GM06990 (cell line): ENCODE measurements around the gene RIC3.

Source experiments
- DNase-seq: peaks from one replicate; pipeline ENCODE4 v3.0.0-alpha.2; 2011; ENCODE audit not compliant: insufficient read length; ENCODE audit errors: extremely low read depth
- H3K27me3 ChIP-seq: replicated peaks from 2 replicates; pipeline ENCODE4 v1.6.0; 2011; ENCODE audit warnings: low read length; ENCODE audit not compliant: control insufficient read depth, insufficient read depth
- H3K36me3 ChIP-seq: 2 replicates; pipeline ENCODE4 v1.5.1; 2011; ENCODE audit warnings: low read length; ENCODE audit not compliant: control insufficient read depth, insufficient read depth
- H3K4me3 ChIP-seq: replicated peaks from 2 replicates; pipeline ENCODE4 v1.5.1; 2011; ENCODE audit warnings: low read depth, mild to moderate bottlenecking, control low read depth, low read length
- CTCF ChIP-seq: IDR thresholded peaks from 2 replicates; pipeline ENCODE4 v1.5.1; 2011; ENCODE audit warnings: low read length, control low read depth, mild to moderate bottlenecking, inconsistent platforms; ENCODE audit not compliant: insufficient read depth, poor library complexity, severe bottlenecking

Gene RIC3

GRCh38 chr11:8091721-8092120 lies 77.1 kb downstream of the RIC3 start:
- no peak for DNase-seq
- Histone ChIP-seq H3K4me3 (no peak overlapping the region), H3K27me3 (no peaks in the 10 kb centered on the region), H3K36me3 (no peaks in the 10 kb centered on the region)
- TF ChIP-seq CTCF, result no peak

GRCh38 chr11:8090756-8091155 lies 78.1 kb downstream of the RIC3 start:
- Histone ChIP-seq H3K27me3 (no peaks in the 10 kb centered on the region), H3K36me3 (no peaks in the 10 kb centered on the region), H3K4me3 (no peak overlapping the region)
- DNase-seq, result no peak
- peak; percentile 40 for TF ChIP-seq CTCF

- no peak overlapping the region for H3K4me3 ChIP-seq
- no peaks in the 10 kb centered on the region for H3K27me3 ChIP-seq
- H3K36me3 ChIP-seq, result no peaks in the 10 kb centered on the region
- DNase-seq, result no peak
- TF ChIP-seq CTCF, result no peak
Measured at GRCh38 chr11:8089791-8090510, 78.9 kb downstream of the RIC3 start.

- Histone ChIP-seq H3K4me3 (no peak overlapping the region), H3K27me3 (no peaks in the 10 kb centered on the region; the same call in 1 of the 2 replicates), H3K36me3 (no peaks in the 10 kb centered on the region)
- no peak for DNase-seq
- no peak for TF ChIP-seq CTCF
Measured at GRCh38 chr11:8087756-8088155, 81.1 kb downstream of the RIC3 start.

- no peak overlapping the region for H3K4me3 ChIP-seq
- peak; percentile 40 for TF ChIP-seq CTCF
- H3K27me3 ChIP-seq, result no peaks in the 10 kb centered on the region; the same call in 1 of the 2 replicates
- no peaks in the 10 kb centered on the region for H3K36me3 ChIP-seq
- no peak for DNase-seq
Measured at GRCh38 chr11:8087185-8087584, 81.6 kb downstream of the RIC3 start.

GRCh38 chr11:8086571-8086970 lies 82.3 kb downstream of the RIC3 start:
- H3K36me3 ChIP-seq, result no peaks in the 10 kb centered on the region
- TF ChIP-seq CTCF, result no peak
- peaks cover 2% of the 10 kb centered on the region; the same call in 1 of the 2 replicates for H3K27me3 ChIP-seq
- H3K4me3 ChIP-seq, result no peak overlapping the region
- DNase-seq, result no peak
